Karpas-422 (cell line): ENCODE data around the gene SLFN5. TPM values are rescaled to one million over a fixed set of nuclear protein-coding genes. Genes with fewer than 3 reads are reported as not detected.
"Not testable (repeated sequence)": the region's sequence is repeated elsewhere in the genome, so short reads cannot be mapped to it uniquely, and the experiment has no call there.

Experiments
- DNase-seq: peaks from one replicate; pipeline ENCODE4 v3.0.0-alpha.2; 2015
- H2AFZ ChIP-seq: fragments of 200-600 bp; sonication (generic); 2 replicates; pipeline ENCODE4 v1.6.1; 2014; ENCODE audit warnings: antibody characterized with exemption, low read length, mixed read lengths
- H3K27ac ChIP-seq: fragments of 200-600 bp; sonication (generic); 2 replicates; pipeline ENCODE4 v1.5.1; 2014; ENCODE audit warnings: mild to moderate bottlenecking, low read length, moderate library complexity
- H3K27me3 ChIP-seq: fragments of 200-600 bp; sonication (generic); 2 replicates; pipeline ENCODE4 v1.6.1; 2014; ENCODE audit warnings: low read length, mixed read lengths
- H3K36me3 ChIP-seq: fragments of 200-600 bp; sonication (generic); 2 replicates; pipeline ENCODE4 v1.6.1; 2014; ENCODE audit warnings: low read length, mixed read lengths; ENCODE audit not compliant: insufficient read depth
- H3K4me1 ChIP-seq: fragments of 200-600 bp; sonication (generic); 2 replicates; pipeline ENCODE4 v1.6.1; 2014; ENCODE audit warnings: mild to moderate bottlenecking, low read length, mixed read lengths
- H3K4me2 ChIP-seq: fragments of 200-600 bp; sonication (generic); 2 replicates; pipeline ENCODE4 v1.6.1; 2014; ENCODE audit warnings: low read length, low read depth, mild to moderate bottlenecking; ENCODE audit not compliant: poor library complexity, severe bottlenecking
- H3K4me3 ChIP-seq: fragments of 200-600 bp; sonication (generic); 2 replicates; pipeline ENCODE4 v1.5.1; 2014; ENCODE audit warnings: mild to moderate bottlenecking, antibody characterized with exemption, low read length, mixed read lengths
- H3K79me2 ChIP-seq: fragments of 200-600 bp; sonication (generic); 2 replicates; pipeline ENCODE4 v1.6.1; 2014; ENCODE audit warnings: mild to moderate bottlenecking, low read length, mixed read lengths
- H3K9ac ChIP-seq: fragments of 200-600 bp; sonication (generic); 2 replicates; pipeline ENCODE4 v1.6.0; 2014; ENCODE audit warnings: low read length
- H3K9me2 ChIP-seq: fragments of 200-600 bp; sonication (generic), shearing (Covaris generic); replicated peaks from 2 replicates; pipeline ENCODE4 v1.6.0; 2014; ENCODE audit warnings: mild to moderate bottlenecking, low read length, moderate library complexity; ENCODE audit not compliant: insufficient read depth
- H3K9me3 ChIP-seq: fragments of 300-700, 200-600 bp; sonication (generic); 2 replicates; pipeline ENCODE4 v1.6.1; 2014; ENCODE audit warnings: low read length, mixed read lengths
- H4K20me1 ChIP-seq: fragments of 200-600 bp; sonication (generic); 2 replicates; pipeline ENCODE4 v1.6.1; 2014; ENCODE audit warnings: mild to moderate bottlenecking, antibody characterized with exemption, low read length, low read depth; ENCODE audit not compliant: insufficient read depth
- total RNA-seq: library from RNA; depleted of rRNA; stranded (reverse); fragments of >200 nt; shearing (Covaris generic); gene quantifications from 2 replicates; pipeline ENCODE4 v1.2.3, GENCODE V29; 2014; ENCODE audit warnings: low replicate concordance

SLFN5 gene
- total RNA-seq, 1 experiment from 2014 or later = 0.22 TPM

GRCh38 chr17:35299135-35299534, 56.3 kb downstream of the SLFN5 start:
- Histone ChIP-seq H3K9ac (no peak overlapping the region), H3K4me3 (no peak overlapping the region), H3K4me1 (no peaks in the 10 kb centered on the region), H3K9me3 (no peaks in the 10 kb centered on the region), H3K27ac (no peak overlapping the region), H3K79me2 (no peaks in the 10 kb centered on the region), H3K36me3 (no peaks in the 10 kb centered on the region), H3K9me2 (no peaks in the 10 kb centered on the region), H2AFZ (no peak overlapping the region), H3K27me3 (no peaks in the 10 kb centered on the region), H4K20me1 (no peaks in the 10 kb centered on the region), H3K4me2 (no peak overlapping the region)
- no peak for DNase-seq

- H3K9me3 ChIP-seq, H3K4me1 ChIP-seq, H3K36me3 ChIP-seq, H3K27ac ChIP-seq, H3K4me3 ChIP-seq, H4K20me1 ChIP-seq, H3K27me3 ChIP-seq, H3K4me2 ChIP-seq, DNase-seq, H3K9me2 ChIP-seq, H2AFZ ChIP-seq, H3K9ac ChIP-seq, H3K79me2 ChIP-seq: not testable (repeated sequence)
Observed at GRCh38 chr17:35309345-35309744, 66.5 kb downstream of the SLFN5 start.

DNA sequence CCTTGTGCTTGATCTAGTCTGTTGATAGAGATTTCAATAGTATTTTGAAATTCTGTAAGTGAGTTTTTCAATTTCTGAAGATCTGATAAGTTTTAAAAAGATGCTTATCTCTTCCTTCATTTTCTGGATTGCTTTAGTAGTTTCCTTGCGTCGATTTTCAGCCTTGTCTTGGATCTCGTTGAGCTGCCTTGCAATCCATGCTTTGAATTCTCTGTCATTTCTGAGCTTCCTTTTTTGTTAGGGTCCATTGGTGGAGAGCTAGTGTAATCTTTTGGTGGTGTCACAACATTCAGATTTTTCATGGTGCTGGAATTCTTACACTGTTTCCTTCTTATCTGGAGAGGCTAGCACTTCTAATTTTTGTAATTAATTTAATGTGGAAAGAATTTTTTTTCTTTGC, 69.5 kb downstream of the SLFN5 start:
- no peaks in the 10 kb centered on the region for H3K36me3 ChIP-seq
- H3K79me2 ChIP-seq = no peaks in the 10 kb centered on the region
- no peaks in the 10 kb centered on the region for H3K9me2 ChIP-seq
- no peak for DNase-seq
- H3K4me2 ChIP-seq = no peak overlapping the region
- no peaks in the 10 kb centered on the region for H4K20me1 ChIP-seq
- H3K9me3 ChIP-seq = no peaks in the 10 kb centered on the region
- no peak overlapping the region for H3K27ac ChIP-seq
- H3K4me1 ChIP-seq = no peaks in the 10 kb centered on the region
- H3K4me3 ChIP-seq = no peak overlapping the region
- no peak overlapping the region for H2AFZ ChIP-seq
- no peak overlapping the region for H3K9ac ChIP-seq
- H3K27me3 ChIP-seq = no peaks in the 10 kb centered on the region

GRCh38 chr17:35312790-35313711, 70.2 kb downstream of the SLFN5 start:
- H3K4me2 ChIP-seq = no peak overlapping the region

DNA sequence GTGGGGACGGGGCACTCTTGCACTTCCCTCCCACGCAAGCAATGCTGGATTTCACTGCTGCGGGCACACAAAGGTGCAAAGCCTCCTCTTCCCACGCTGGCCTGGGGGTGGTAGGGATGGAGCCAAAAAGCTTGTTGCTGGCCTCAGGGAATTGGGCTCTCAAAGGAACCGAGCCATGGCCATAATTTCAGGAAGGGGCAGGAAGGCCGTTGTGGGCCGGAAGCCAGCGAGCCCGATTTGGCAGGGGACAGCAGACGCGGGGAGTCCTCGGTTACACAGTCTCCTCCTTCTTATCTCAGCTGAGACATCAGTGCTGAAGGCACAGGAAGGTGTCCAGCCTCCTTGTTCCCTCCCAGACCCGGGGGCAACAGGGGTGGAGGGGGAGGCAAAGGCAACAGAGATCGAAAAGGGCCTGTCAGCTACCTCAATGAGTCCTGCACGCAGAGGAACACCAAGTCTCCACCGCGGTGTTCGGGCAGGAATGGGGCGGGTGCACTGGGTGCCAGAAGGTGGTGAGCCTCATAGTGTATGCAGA, 71.1 kb downstream of the SLFN5 start:
- H3K27ac ChIP-seq = no peak overlapping the region
- no peaks in the 10 kb centered on the region for H4K20me1 ChIP-seq
- H3K9ac ChIP-seq = no peak overlapping the region
- DNase-seq = no peak
- H3K4me1 ChIP-seq = no peaks in the 10 kb centered on the region
- H3K9me2 ChIP-seq = no peaks in the 10 kb centered on the region
- no peak overlapping the region for H2AFZ ChIP-seq
- H3K4me3 ChIP-seq = no peak overlapping the region
- H3K79me2 ChIP-seq = no peaks in the 10 kb centered on the region
- no peaks in the 10 kb centered on the region for H3K36me3 ChIP-seq
- no peak overlapping the region for H3K4me2 ChIP-seq
- no peaks in the 10 kb centered on the region for H3K27me3 ChIP-seq
- no peaks in the 10 kb centered on the region for H3K9me3 ChIP-seq

More at GRCh38 chr17:35312790-35313711, 70.2 kb downstream of the SLFN5 start:
- Histone ChIP-seq H3K4me3 (no peak overlapping the region), H3K36me3 (no peaks in the 10 kb centered on the region), H3K9ac (no peak overlapping the region), H3K27ac (no peak overlapping the region), H3K79me2 (no peaks in the 10 kb centered on the region), H4K20me1 (no peaks in the 10 kb centered on the region), H3K9me3 (no peaks in the 10 kb centered on the region), H3K9me2 (no peaks in the 10 kb centered on the region), H3K4me1 (no peaks in the 10 kb centered on the region), H3K27me3 (no peaks in the 10 kb centered on the region), H2AFZ (no peak overlapping the region)
- DNase-seq = peak; percentile 79

GRCh38 chr17:35314415-35315216, 71.7 kb downstream of the SLFN5 start:
- no peak overlapping the region for H3K9ac ChIP-seq
- no peaks in the 10 kb centered on the region for H3K79me2 ChIP-seq
- no peaks in the 10 kb centered on the region for H3K36me3 ChIP-seq
- no peak overlapping the region for H2AFZ ChIP-seq
- H3K4me1 ChIP-seq = no peaks in the 10 kb centered on the region
- H3K4me3 ChIP-seq = no peak overlapping the region
- H3K27me3 ChIP-seq = no peaks in the 10 kb centered on the region
- no peak overlapping the region for H3K4me2 ChIP-seq
- no peak overlapping the region for H3K27ac ChIP-seq
- no peak for DNase-seq
- no peaks in the 10 kb centered on the region for H4K20me1 ChIP-seq
- H3K9me3 ChIP-seq = no peaks in the 10 kb centered on the region
- no peaks in the 10 kb centered on the region for H3K9me2 ChIP-seq

DNA sequence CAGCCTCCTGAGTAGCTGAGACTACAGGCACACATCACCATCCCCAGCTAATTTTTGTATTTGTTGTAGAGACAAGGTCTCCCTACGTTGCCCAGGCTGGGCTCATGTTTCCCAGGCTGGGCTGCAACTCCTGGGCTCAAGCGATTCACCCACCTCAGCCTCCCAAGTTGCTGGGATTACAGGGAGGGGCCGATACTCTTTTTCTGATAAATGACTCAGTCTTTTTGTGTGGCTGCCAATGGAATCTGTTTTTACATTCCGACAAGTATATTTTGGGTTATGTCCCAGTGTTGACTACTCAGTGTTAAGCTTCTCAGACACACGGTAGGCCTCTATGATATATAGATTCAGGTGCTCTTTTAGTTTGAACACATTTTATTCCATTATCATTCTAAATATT, 72.4 kb downstream of the SLFN5 start:
- no peak overlapping the region for H3K27ac ChIP-seq
- no peaks in the 10 kb centered on the region for H3K36me3 ChIP-seq
- no peaks in the 10 kb centered on the region for H4K20me1 ChIP-seq
- H3K79me2 ChIP-seq = no peaks in the 10 kb centered on the region
- no peak overlapping the region for H3K9ac ChIP-seq
- H3K4me1 ChIP-seq = no peaks in the 10 kb centered on the region
- no peaks in the 10 kb centered on the region for H3K9me2 ChIP-seq
- no peak overlapping the region for H3K4me3 ChIP-seq
- no peak for DNase-seq
- H3K27me3 ChIP-seq = no peaks in the 10 kb centered on the region
- H3K9me3 ChIP-seq = no peaks in the 10 kb centered on the region
- no peak overlapping the region for H2AFZ ChIP-seq
- H3K4me2 ChIP-seq = no peak overlapping the region

DNA sequence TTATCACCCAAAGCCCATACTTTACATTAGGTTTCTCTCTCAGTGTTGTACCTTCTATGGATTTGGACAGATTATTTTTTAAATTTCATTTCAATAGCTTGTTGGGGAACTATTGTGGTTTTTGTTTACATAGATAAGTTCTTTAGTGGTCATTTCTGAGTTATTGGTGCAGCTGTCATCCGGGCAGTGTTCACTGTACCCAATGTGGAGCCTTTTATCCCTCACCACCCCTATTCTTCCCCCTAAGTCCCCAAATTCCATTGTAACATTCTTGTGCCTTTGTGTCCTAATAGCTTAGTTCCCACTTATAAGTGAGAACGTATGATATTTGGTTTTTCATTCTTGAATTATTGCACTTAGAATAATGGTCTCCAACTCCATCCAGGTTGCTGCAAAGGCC, 73.1 kb downstream of the SLFN5 start:
- Histone ChIP-seq H3K79me2 (no peaks in the 10 kb centered on the region), H3K9me2 (no peaks in the 10 kb centered on the region), H3K9me3 (no peaks in the 10 kb centered on the region), H3K4me2 (no peak overlapping the region), H3K4me3 (no peak overlapping the region), H3K27ac (no peak overlapping the region), H3K27me3 (no peaks in the 10 kb centered on the region), H3K9ac (no peak overlapping the region), H3K36me3 (no peaks in the 10 kb centered on the region), H2AFZ (no peak overlapping the region), H4K20me1 (no peaks in the 10 kb centered on the region), H3K4me1 (no peaks in the 10 kb centered on the region)
- DNase-seq = no peak
